GM23248 (cell line): Measurements from ENCODE around the gene TCAF2.
"Not testable (repeated sequence)": the region's sequence is repeated elsewhere in the genome, so short reads cannot be mapped to it uniquely, and the experiment has no call there.

Experiments used
- EZH2 ChIP-seq: fragments of 200-600 bp; sonication (generic); IDR thresholded peaks from 2 replicates; pipeline ENCODE4 v1.6.1; 2018; ENCODE audit warnings: antibody characterized with exemption, mild to moderate bottlenecking; ENCODE audit not compliant: insufficient read depth, poor library complexity, severe bottlenecking
- EZH2phosphoT487 ChIP-seq: fragments of 200-600 bp; sonication (generic); IDR thresholded peaks from 2 replicates; pipeline ENCODE4 v1.6.1; 2018; ENCODE audit warnings: antibody characterized with exemption, moderate library complexity, mild to moderate bottlenecking, low read depth; ENCODE audit not compliant: insufficient read depth

DNA sequence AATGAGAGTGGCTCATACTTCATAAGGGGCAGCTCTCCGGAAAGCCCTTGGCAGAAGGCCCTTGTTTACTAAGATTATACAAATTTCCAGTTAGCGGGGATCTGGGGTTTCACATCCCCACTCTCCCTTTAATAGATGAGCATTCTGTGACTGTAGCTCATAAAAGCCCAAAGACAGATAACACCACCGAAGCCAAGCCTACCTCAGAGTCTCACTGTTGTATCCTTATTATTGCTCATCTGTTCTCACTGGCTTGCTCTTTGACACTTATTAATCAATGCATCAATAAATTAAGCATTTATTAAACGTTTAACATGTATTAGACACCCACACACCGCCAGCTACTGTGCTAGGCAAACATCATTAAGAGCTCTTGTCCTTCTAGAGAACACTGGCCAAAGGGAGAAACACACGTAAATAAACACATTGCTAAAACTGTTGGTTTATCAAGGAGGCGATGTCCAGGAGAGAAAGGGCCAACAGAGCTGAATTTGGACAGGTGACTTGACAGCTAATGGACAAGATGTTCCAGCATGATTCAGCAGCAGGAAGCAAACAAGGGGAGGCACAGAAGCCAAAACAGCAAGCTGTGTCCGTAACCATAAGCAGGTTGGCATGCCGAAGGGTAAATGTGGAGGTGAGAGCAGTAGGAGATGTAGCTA, 19.9 kb downstream of the TCAF2 start:
- not testable (repeated sequence) for TF ChIP-seq EZH2, EZH2phosphoT487
